Activated CD4-positive, alpha-beta memory T cell treated with anti-CD3 and anti-CD28 coated beads for 36 hours (primary cell): ENCODE results near the gene FBLN7. TPM values are rescaled to one million over a fixed set of nuclear protein-coding genes. Genes with fewer than 3 reads are reported as not detected.

Experiments
- CTCF ChIA-PET: fragments of 350-600 bp; sonication (Branson Sonifier 250); formaldehyde crosslinking; loops from one replicate; lab custom pipeline; 2021; ENCODE audit warnings: antibody characterized with exemption, inconsistent platforms; lab: Charles Lee
- POLR2A ChIA-PET: fragments of 350-600 bp; sonication (Branson Sonifier 250); formaldehyde crosslinking; loops from one replicate; lab custom pipeline; 2021; ENCODE audit warnings: antibody characterized with exemption; lab: Charles Lee
- DNase-seq: peaks from one replicate; pipeline ENCODE4 v3.0.0-alpha.2; 2020
- H3K27ac Mint-ChIP-seq: one replicate; pipeline ENCODE4 v1.8.0; 2021; ENCODE audit warnings: mixed read lengths
- H3K27me3 Mint-ChIP-seq: one replicate; pipeline ENCODE4 v1.8.0; 2021; ENCODE audit warnings: mixed read lengths
- H3K36me3 Mint-ChIP-seq: one replicate; pipeline ENCODE4 v1.8.0; 2021; ENCODE audit warnings: mixed read lengths
- H3K4me1 Mint-ChIP-seq: one replicate; pipeline ENCODE4 v1.8.0; 2021; ENCODE audit warnings: low read depth, mixed read lengths
- H3K4me3 Mint-ChIP-seq: one replicate; pipeline ENCODE4 v1.8.0; 2021; ENCODE audit warnings: mild to moderate bottlenecking, mixed read lengths
- H3K9me3 Mint-ChIP-seq: one replicate; pipeline ENCODE4 v1.8.0; 2021; ENCODE audit warnings: mixed read lengths
- intact Hi-C: fragments of 100-400 bp; cut with micrococcal nuclease; formaldehyde crosslinking; loops from one replicate; pipeline ENCODE4 v1.15.1; 2023
- total RNA-seq, 2 experiments: library from RNA; stranded (reverse); gene quantifications; one replicate each; pipeline ENCODE4 v1.2.3, GENCODE V29; 2021

FBLN7 gene
- total RNA-seq, 2 experiments from 2014 or later, result 38.9 to 40.2 TPM

DNA sequence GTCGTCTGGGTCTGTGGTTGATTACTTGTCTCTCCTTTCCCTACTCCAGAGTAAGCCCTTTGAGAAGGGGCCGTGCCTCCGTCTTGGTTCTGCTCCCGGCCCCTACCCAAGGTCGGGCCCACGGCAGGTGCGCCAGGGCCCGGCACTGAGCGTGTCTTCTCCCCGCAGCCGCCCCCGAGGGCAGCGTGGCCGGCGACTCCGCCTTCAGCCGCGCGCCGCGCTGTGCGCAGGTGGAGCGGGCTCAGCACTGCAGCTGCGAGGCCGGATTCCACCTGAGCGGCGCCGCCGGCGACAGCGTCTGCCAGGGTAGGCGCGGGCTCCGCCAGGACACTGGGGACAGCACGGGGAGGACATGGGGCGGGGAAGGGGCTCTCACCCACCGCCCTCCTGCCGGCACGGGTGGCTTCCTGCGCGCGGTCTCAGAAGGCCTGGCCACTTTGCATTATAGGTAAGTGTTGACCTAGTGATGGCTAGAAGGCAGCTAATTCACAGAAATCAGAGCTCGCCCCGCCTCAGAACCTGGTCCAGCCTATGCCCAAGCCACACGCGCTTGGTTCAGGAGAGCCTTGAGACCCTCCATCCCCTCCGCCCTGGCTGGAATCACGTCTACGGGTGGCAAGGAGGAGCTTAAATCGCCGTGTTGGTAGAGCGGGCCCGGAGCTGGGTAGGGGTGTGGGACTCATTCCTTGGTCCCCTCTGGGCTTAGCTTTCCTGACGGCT is 43.5 kb downstream of the FBLN7 start:
- H3K4me3 Mint-ChIP-seq, result peak overlapping the region; percentile 88
- H3K27me3 Mint-ChIP-seq, result no peaks in the 10 kb centered on the region
- peaks cover 33% of the 10 kb centered on the region for H3K36me3 Mint-ChIP-seq
- intact Hi-C loops, result loop anchor here (1.0 kb wide), 1 partner anchor 73 kb away; no protein-coding TSS in a partner anchor
- H3K27ac Mint-ChIP-seq, result peak overlapping the region; percentile 98
- peaks cover 66% of the 10 kb centered on the region for H3K4me1 Mint-ChIP-seq
- H3K9me3 Mint-ChIP-seq, result no peaks in the 10 kb centered on the region
- DNase-seq, result peak; percentile 78
- ChIA-PET CTCF (interaction anchor here (1.0 to 2.7 kb wide), 7 partner anchors 11 to 78 kb away, joined by 3 to 12 read pairs (median 5); no protein-coding TSS in a partner anchor), POLR2A (interaction anchor here (0.8 to 1.9 kb wide), 8 partner anchors 8 to 129 kb away, joined by 3 to 12 read pairs (median 4); partner anchors contain the start of genes TMEM87B and ZC3H8)

DNA sequence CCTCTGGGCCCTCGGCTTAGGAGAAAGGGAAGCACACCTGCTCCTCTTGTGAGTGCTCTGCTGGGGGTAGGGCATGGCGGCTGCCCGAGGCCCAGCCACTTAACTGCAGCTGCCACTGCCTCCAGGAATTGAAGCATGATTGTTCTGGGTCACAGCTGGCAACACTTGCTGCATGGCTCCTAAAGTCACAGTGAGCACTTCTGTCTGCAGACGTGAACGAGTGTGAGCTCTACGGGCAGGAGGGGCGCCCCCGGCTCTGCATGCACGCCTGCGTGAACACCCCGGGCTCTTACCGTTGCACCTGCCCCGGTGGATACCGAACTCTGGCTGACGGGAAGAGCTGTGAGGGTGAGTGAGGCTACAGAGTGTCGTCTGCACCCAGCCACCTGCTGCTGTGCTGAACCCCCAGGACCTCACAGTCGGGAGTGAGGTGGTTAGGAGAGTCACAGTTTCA is 44.4 kb downstream of the FBLN7 start:
- peak; percentile 80 for DNase-seq
- Mint-ChIP-seq H3K36me3 (peaks cover 42% of the 10 kb centered on the region), H3K4me1 (peaks cover 75% of the 10 kb centered on the region), H3K9me3 (no peaks in the 10 kb centered on the region), H3K27ac (peak overlapping the region; percentile 98), H3K4me3 (peak overlapping the region; percentile 88), H3K27me3 (no peaks in the 10 kb centered on the region)
- POLR2A ChIA-PET, result interaction anchor here (0.8 to 1.9 kb wide), 10 partner anchors 9 to 130 kb away, joined by 3 to 12 read pairs (median 4); partner anchors contain the start of genes TMEM87B and ZC3H8
- intact Hi-C loops, result no loop called here
- CTCF ChIA-PET, result interaction anchor here (1.0 to 2.7 kb wide), 9 partner anchors 10 to 77 kb away, joined by 3 to 12 read pairs (median 5); no protein-coding TSS in a partner anchor

DNA sequence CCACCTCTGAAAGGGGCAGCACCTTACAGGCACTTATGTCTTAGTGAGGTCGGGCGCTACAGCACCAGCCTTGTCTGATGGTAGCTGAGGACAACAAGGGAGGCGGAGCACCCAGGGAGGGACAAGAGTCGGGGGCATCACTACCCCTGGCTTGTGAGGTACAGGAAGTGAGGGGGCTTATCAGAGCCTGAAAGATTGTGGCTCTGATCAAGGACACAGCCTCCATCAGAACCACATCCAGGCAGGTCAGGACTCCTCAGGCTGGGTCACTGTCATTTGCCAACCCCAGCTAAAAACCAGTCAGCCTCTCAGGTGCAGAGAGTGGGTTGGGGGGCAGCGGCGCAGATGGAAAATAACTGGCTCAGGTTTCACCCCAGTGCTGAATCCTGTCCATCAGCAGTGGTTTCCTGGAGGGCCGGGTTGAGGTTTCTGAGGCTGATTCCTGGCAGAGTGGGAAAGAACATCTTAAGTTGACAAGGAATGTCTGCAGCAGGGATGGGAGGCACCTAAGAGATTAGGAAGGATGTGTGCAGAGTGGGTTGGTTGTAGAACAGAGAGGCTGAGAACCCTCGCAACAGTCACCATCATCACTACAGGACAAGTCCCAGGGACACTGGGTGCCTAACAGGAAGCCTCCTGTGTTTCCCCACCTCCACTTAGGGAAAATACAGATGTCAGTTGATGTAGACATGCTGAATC is 45.3 kb downstream of the FBLN7 start:
- Mint-ChIP-seq H3K27me3 (no peaks in the 10 kb centered on the region), H3K4me1 (peaks cover 78% of the 10 kb centered on the region), H3K27ac (peak overlapping the region; percentile 98), H3K9me3 (no peaks in the 10 kb centered on the region), H3K36me3 (peaks cover 46% of the 10 kb centered on the region), H3K4me3 (peak overlapping the region; percentile 88)
- peak; percentile 46 for DNase-seq
- CTCF ChIA-PET, result interaction anchor here (1.2 to 2.7 kb wide), 5 partner anchors 11 to 76 kb away, joined by 3 to 12 read pairs (median 8); no protein-coding TSS in a partner anchor
- intact Hi-C loops, result no loop called here
- POLR2A ChIA-PET, result interaction anchor here (1.0 to 1.9 kb wide), 6 partner anchors 9 to 125 kb away, joined by 3 to 12 read pairs (median 3); partner anchors contain the start of gene ZC3H8

DNA sequence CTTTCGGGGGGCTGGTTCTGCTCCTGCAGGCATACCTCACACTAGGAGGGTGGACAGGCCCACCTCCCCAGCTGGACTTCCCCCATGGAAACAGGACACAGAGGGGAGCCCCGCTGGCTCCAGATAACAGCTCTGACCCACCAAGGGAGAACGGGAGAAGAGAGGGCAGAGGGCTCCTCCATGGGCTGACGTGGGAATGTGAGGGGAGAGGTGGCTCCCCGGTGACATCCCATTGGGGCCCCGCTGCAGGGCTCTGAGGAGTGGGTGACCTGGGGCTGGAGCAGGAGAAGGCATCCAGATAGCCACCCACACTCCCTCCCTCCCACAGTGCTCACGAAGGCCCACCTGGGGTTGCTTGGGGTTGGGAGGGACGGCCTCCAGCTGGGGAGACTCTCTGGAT is 45.9 kb downstream of the FBLN7 start:
- Mint-ChIP-seq H3K27ac (peak overlapping the region; percentile 98), H3K36me3 (peaks cover 50% of the 10 kb centered on the region), H3K4me3 (peak overlapping the region; percentile 88)

DNA sequence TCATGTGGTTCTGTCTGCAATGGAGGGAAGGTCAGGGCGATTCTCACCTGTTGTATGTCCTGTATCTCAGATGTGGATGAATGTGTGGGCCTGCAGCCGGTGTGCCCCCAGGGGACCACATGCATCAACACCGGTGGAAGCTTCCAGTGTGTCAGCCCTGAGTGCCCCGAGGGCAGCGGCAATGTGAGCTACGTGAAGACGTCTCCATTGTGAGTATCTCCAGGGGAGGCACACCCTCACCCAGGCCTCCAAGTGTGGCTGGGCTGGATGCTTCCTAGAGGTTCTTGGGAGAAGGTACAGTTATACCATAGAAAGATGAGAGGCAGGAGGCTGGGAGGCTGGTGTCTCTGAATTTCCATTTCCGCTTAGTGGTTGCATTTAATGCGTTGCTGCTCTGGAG is 46.9 kb downstream of the FBLN7 start:
- Mint-ChIP-seq H3K4me1 (peaks cover 78% of the 10 kb centered on the region), H3K27ac (peak overlapping the region; percentile 94), H3K4me3 (no peak overlapping the region), H3K27me3 (no peaks in the 10 kb centered on the region), H3K36me3 (peaks cover 57% of the 10 kb centered on the region), H3K9me3 (no peaks in the 10 kb centered on the region)
- no peak for DNase-seq
- intact Hi-C loops, result loop anchor here (5.0 kb wide), 3 partner anchors 63 to 397 kb away; partner anchors contain the start of genes CHCHD5 and POLR1B
- POLR2A ChIA-PET, result no interaction called here
- CTCF ChIA-PET, result interaction anchor here (1.0 kb wide), 1 partner anchor 30 kb away, joined by 3 read pairs; no protein-coding TSS in a partner anchor

More for the DNA sequence above, 45.9 kb downstream of the FBLN7 start:
- intact Hi-C loops, result no loop called here
- peaks cover 79% of the 10 kb centered on the region for H3K4me1 Mint-ChIP-seq
- no peaks in the 10 kb centered on the region for H3K9me3 Mint-ChIP-seq
- H3K27me3 Mint-ChIP-seq, result no peaks in the 10 kb centered on the region
- DNase-seq, result no peak
- CTCF ChIA-PET, result no interaction called here
- POLR2A ChIA-PET, result no interaction called here

DNA sequence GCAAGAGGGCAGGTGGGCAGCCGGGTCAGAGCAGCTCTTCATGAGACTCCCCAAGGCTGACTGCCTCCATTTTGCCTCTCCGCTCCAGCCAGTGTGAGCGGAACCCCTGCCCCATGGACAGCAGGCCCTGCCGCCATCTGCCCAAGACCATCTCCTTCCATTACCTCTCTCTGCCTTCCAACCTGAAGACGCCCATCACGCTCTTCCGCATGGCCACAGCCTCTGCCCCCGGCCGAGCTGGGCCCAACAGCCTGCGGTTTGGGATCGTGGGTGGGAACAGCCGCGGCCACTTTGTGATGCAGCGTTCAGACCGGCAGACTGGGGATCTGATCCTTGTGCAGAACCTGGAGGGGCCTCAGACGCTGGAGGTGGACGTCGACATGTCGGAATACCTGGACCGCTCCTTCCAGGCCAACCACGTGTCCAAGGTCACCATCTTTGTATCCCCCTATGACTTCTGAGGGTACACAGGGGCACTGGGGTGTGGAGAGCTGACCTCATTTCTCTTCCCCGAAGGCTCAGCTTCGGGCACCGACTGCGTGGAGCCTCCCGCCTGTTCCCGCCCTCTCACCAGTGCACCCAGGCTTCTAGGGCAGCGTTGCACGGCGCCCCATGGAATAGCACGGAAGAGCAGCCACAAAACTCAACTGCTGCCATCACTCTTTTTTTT is 49.0 kb downstream of the FBLN7 start:
- H3K4me1 Mint-ChIP-seq, result peaks cover 85% of the 10 kb centered on the region
- H3K36me3 Mint-ChIP-seq, result peaks cover 64% of the 10 kb centered on the region
- ChIA-PET CTCF (no interaction called here), POLR2A (interaction anchor here (0.7 kb wide), 1 partner anchor 114 kb away, joined by 3 read pairs; no protein-coding TSS in a partner anchor)
- peak overlapping the region; percentile 38 for H3K4me3 Mint-ChIP-seq
- H3K27me3 Mint-ChIP-seq, result no peaks in the 10 kb centered on the region
- DNase-seq, result peak; percentile 31
- intact Hi-C loops, result loop anchor here (5.0 kb wide), 3 partner anchors 65 to 395 kb away; partner anchors contain the start of genes CHCHD5 and POLR1B
- no peaks in the 10 kb centered on the region for H3K9me3 Mint-ChIP-seq
- H3K27ac Mint-ChIP-seq, result peak overlapping the region; percentile 94

DNA sequence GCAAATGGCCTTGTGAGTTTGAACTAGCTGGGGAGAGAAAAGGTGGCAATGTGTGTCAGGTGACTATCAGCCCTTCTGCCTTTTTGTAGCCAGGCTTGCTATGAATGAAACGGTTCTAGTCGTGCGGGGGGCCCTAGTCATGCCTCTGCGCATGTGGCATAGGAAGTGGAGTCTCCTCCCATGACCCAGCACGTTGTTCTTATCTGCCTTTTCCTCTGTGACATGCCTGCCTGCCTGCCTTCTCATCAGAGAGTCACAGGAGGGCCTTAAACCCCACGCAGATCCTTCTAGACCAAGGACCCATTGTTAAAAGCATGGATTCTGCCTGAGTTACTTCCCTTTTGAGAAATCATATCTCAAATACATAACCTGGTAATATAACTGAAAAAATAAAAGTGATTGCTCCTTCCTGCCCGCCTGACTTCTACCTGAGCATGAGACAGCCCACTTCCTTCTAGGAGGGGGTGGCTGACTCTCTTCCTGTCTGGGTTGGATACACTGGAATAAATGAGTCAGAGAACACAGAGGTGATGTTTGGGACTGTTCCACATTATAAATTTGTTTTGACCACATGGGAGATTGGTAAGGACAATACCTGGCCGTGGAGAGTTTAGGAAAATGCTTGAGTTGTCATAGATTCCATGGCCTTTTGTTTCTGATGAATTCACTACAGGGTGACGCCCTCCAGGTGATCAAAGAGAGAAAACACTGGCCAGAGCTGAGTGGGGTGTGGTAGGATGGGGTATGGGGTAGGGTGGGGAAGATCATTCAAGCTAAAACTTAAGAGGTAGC is 49.8 kb downstream of the FBLN7 start:
- H3K27ac Mint-ChIP-seq, result peak overlapping the region; percentile 94
- peaks cover 85% of the 10 kb centered on the region for H3K4me1 Mint-ChIP-seq
- POLR2A ChIA-PET, result interaction anchor here (0.6 to 1.4 kb wide), 6 partner anchors 33 to 295 kb away, joined by 3 to 4 read pairs (median 3); partner anchors contain the start of gene ZC3H8
- no peaks in the 10 kb centered on the region for H3K27me3 Mint-ChIP-seq
- H3K36me3 Mint-ChIP-seq, result peaks cover 66% of the 10 kb centered on the region
- peak; percentile 91 for DNase-seq
- intact Hi-C loops, result loop anchor here (2.0 to 5.0 kb wide), 7 partner anchors 33 to 394 kb away; partner anchors contain the start of genes CHCHD5, POLR1B, TMEM87B and ZC3H8
- peak overlapping the region; percentile 38 for H3K4me3 Mint-ChIP-seq
- no peaks in the 10 kb centered on the region for H3K9me3 Mint-ChIP-seq
- CTCF ChIA-PET, result no interaction called here

DNA sequence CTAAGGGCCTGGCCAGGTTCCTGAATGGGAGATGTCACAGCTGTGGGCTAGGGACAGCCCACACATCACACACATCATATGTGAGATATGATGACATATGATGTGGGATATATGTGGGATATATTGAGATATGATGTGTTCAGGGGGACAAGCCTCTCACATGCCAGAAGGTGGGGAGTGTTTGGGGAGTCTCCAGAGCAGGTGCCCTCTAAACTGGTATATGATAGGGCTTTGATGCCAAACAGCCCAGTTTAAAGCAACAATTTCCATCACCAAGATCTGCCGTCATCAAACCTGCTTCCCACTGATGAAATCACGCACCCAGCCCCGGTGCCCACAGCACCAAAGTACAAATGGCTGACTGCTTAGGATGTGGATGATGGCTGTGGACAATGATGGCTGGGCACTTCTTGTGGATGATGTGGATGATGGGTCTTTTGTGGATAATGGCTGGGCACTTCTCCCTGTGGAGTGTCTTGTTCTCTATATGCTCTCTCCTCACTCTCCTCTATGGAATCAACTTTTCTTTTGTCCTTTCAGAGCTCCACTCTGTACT is 50.9 kb downstream of the FBLN7 start:
- intact Hi-C loops, result loop anchor here (2.0 to 5.0 kb wide), 7 partner anchors 34 to 393 kb away; partner anchors contain the start of genes CHCHD5, POLR1B, TMEM87B and ZC3H8
- peak overlapping the region; percentile 94 for H3K27ac Mint-ChIP-seq
- H3K4me3 Mint-ChIP-seq, result peak overlapping the region; percentile 38
- POLR2A ChIA-PET, result interaction anchor here (0.6 to 1.4 kb wide), 6 partner anchors 34 to 294 kb away, joined by 3 to 4 read pairs (median 3); partner anchors contain the start of gene ZC3H8
- peaks cover 81% of the 10 kb centered on the region for H3K4me1 Mint-ChIP-seq
- CTCF ChIA-PET, result no interaction called here
- peak; percentile 32 for DNase-seq
- no peaks in the 10 kb centered on the region for H3K9me3 Mint-ChIP-seq
- H3K27me3 Mint-ChIP-seq, result no peaks in the 10 kb centered on the region
- H3K36me3 Mint-ChIP-seq, result peaks cover 56% of the 10 kb centered on the region

DNA sequence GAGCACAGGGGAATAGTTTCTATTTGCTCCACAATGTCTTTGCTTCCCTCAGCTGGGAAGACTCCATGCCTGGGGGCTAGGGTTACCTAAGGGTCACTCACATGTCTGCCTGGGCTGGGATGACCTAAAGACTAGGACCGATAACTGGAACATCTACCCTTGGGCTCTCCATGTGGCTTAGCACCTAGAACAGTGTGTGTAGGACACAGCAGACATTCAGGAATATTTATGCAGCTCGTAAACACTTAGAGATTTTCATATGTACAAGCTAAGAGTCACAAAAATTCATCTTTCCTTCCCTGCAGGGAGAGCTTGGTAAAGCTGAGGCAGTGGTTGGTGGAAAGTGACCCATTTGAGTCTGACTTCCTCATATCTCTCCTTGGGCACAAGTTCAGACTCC is 55.8 kb downstream of the FBLN7 start:
- CTCF ChIA-PET, result interaction anchor here (1.7 to 1.9 kb wide), 2 partner anchors 11 to 72 kb away, joined by 4 to 8 read pairs; no protein-coding TSS in a partner anchor
- H3K36me3 Mint-ChIP-seq, result peaks cover 32% of the 10 kb centered on the region
- H3K27ac Mint-ChIP-seq, result peak overlapping the region; percentile 43
- intact Hi-C loops, result no loop called here
- no peak overlapping the region for H3K4me3 Mint-ChIP-seq
- POLR2A ChIA-PET, result interaction anchor here (0.8 kb wide), 1 partner anchor 12 kb away, joined by 4 read pairs; no protein-coding TSS in a partner anchor
- peaks cover 59% of the 10 kb centered on the region for H3K4me1 Mint-ChIP-seq
- H3K9me3 Mint-ChIP-seq, result no peaks in the 10 kb centered on the region
- no peaks in the 10 kb centered on the region for H3K27me3 Mint-ChIP-seq
- DNase-seq, result no peak

DNA sequence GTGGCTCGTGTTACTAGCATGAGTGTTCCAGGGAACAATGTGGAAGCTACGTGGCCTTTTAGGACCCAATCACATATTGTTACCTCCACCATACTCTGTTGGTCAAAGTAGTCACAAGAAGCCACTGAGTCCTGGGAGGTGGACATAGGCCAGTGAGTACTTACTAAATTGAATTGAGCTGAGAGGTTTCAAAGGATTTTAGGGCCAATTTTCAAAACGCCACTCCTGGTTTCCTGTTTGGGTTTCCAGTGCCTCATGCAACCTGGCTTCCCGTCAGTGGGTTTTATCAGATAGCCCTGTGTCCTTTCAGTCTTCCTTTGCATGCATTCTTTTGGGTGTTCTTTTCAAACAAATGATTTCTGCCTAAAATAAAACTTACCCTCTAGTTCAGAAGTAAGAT is 56.3 kb downstream of the FBLN7 start:
- Mint-ChIP-seq H3K27me3 (no peaks in the 10 kb centered on the region), H3K9me3 (no peaks in the 10 kb centered on the region), H3K36me3 (peaks cover 30% of the 10 kb centered on the region), H3K4me1 (peaks cover 59% of the 10 kb centered on the region), H3K4me3 (no peak overlapping the region), H3K27ac (peak overlapping the region; percentile 43)
- intact Hi-C loops, result no loop called here
- ChIA-PET POLR2A (interaction anchor here (0.8 kb wide), 1 partner anchor 12 kb away, joined by 4 read pairs; no protein-coding TSS in a partner anchor), CTCF (interaction anchor here (1.7 to 1.9 kb wide), 2 partner anchors 12 to 73 kb away, joined by 4 to 8 read pairs; no protein-coding TSS in a partner anchor)
- no peak for DNase-seq
